GM12878 (cell line): ENCODE results near the gene SKOR2.

Source experiments
- GATAD2B ChIP-seq: fragments of 450-650 bp; conservative IDR thresholded peaks from 2 replicates; pipeline ENCODE4 v1.6.1; 2017; ENCODE audit warnings: low read depth, mild to moderate bottlenecking, moderate library complexity
- POLR2A ChIP-seq: IDR thresholded peaks from 2 replicates; pipeline ENCODE4 v1.6.1; 2011; ENCODE audit warnings: low read depth, mild to moderate bottlenecking, low read length
- POLR2AphosphoS5 ChIP-seq: IDR thresholded peaks from 2 replicates; pipeline ENCODE4 v1.6.1; 2011; ENCODE audit warnings: mild to moderate bottlenecking, low read length, inconsistent platforms
- SIN3A ChIP-seq: IDR thresholded peaks from 2 replicates; pipeline ENCODE4 v1.6.1; 2012; ENCODE audit warnings: low read depth, low read length, improper control_type of control experiment
- TAF1 ChIP-seq: IDR thresholded peaks from 2 replicates; pipeline ENCODE4 v1.6.1; 2011; ENCODE audit warnings: mild to moderate bottlenecking, low read depth, low read length, borderline replicate concordance
- ZSCAN29 ChIP-seq: fragments of 450-650 bp; IDR thresholded peaks from 2 replicates; pipeline ENCODE4 v1.6.1; 2017; ENCODE audit warnings: mild to moderate bottlenecking, moderate library complexity

- TF ChIP-seq GATAD2B (no peak), SIN3A (no peak), ZSCAN29 (no peak), POLR2A (no peak), POLR2AphosphoS5 (no peak), TAF1 (no peak)
Measured at GRCh38 chr18:47248604-47249313, 2.7 kb downstream of the SKOR2 start.
